ENCODE data around the gene KIAA1958. TPM values are rescaled to one million over a fixed set of nuclear protein-coding genes. Genes with fewer than 3 reads are reported as not detected.
A peak's percentile ranks its signal among the peaks of the same experiment; 100 is the strongest.

The KIAA1958 gene
- total RNA-seq, 4 donors from 2014 or later: 4.6 to 22.0 (median 9.2) TPM

DNA sequence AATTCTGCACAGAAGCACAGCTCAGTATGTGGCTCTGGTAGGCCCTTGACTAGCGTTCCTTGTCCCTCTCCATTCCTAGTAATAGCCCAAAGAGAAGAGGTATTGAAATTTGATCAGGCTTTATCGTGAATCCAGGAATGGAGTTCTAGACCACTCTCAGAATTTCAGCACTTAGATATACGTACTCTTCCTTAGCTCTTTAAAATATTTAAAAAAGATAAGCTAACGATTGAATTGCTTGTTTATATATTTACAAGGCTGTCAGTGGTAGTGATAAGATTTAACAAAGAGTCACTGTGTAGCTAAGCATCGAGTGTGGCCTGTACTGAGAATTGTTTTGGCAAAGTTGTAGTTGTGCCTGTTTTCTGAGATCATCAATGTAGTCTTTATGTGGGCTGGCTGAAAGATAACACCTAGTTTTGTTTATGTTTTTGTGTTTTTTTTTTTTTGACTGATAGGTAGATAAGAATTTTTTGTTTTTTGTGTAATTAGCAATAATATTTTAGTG is 2.5 kb downstream of the KIAA1958 start:
- intact Hi-C loops (cut with DNase I; ENCODE audit: low total_unique reads): no loop called here
- H3K36me3 ChIP-seq: no peaks in the 10 kb centered on the region
- TF ChIP-seq POLR2A (IDR thresholded peaks at IDR 0.05): no peak
- TF ChIP-seq, protein P1, sequence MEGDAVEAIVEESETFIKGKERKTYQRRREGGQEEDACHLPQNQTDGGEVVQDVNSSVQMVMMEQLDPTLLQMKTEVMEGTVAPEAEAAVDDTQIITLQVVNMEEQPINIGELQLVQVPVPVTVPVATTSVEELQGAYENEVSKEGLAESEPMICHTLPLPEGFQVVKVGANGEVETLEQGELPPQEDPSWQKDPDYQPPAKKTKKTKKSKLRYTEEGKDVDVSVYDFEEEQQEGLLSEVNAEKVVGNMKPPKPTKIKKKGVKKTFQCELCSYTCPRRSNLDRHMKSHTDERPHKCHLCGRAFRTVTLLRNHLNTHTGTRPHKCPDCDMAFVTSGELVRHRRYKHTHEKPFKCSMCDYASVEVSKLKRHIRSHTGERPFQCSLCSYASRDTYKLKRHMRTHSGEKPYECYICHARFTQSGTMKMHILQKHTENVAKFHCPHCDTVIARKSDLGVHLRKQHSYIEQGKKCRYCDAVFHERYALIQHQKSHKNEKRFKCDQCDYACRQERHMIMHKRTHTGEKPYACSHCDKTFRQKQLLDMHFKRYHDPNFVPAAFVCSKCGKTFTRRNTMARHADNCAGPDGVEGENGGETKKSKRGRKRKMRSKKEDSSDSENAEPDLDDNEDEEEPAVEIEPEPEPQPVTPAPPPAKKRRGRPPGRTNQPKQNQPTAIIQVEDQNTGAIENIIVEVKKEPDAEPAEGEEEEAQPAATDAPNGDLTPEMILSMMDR (IDR thresholded peaks at IDR 0.05): no peak
- DNase-seq: no peak
- H3K27me3 ChIP-seq: no peaks in the 10 kb centered on the region
- no peak overlapping the region for H3K4me3 ChIP-seq
- peaks cover 0 to 4% of the 10 kb centered on the region in 2 donors for H3K9me3 ChIP-seq
- H3K4me1 ChIP-seq: peaks cover 0 to 14% of the 10 kb centered on the region in 2 donors
- H3K27ac ChIP-seq: peak overlapping the region in 1 of 2 donors; percentile 30

DNA sequence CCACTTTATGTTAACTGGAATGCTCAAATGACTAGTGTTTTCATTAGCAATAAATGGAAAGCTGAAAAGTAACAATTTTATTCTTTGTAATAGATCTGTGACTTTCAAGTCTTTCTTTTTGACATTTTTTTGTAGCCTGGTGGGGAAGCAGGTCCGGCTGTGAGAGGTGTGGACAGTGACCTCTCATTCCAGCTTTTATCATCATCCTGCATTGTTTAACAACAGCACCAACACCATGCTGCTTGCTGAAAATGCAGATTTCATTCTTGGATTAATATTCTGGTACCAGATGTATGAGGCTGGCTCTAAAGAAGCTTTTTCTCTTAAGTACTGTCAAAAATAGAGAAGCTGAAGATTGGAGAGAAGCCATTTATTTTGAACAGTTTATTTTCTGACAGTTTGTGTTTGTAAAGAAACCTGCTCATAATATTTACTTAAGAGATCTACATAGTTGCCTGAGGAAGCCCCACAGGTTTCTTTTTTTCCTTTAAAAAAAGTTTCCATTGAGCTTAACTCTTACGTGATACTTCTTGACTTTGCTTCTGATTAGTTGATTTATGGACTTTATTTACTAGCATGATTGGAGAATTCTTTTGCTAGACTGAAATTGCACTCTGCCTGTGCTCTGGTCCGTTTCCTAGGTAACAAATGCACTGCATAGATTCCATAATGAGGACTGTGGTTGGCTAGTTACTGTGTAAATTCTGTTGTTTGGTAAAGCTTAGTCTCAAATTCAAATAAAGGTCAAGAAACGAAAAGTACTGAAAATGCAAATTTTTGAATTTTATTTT is 3.4 kb downstream of the KIAA1958 start:
- peak overlapping the region in 1 of 2 donors; percentile 30 for H3K27ac ChIP-seq
- H3K9me3 ChIP-seq: peaks cover 0 to 11% of the 10 kb centered on the region in 2 donors

DNA sequence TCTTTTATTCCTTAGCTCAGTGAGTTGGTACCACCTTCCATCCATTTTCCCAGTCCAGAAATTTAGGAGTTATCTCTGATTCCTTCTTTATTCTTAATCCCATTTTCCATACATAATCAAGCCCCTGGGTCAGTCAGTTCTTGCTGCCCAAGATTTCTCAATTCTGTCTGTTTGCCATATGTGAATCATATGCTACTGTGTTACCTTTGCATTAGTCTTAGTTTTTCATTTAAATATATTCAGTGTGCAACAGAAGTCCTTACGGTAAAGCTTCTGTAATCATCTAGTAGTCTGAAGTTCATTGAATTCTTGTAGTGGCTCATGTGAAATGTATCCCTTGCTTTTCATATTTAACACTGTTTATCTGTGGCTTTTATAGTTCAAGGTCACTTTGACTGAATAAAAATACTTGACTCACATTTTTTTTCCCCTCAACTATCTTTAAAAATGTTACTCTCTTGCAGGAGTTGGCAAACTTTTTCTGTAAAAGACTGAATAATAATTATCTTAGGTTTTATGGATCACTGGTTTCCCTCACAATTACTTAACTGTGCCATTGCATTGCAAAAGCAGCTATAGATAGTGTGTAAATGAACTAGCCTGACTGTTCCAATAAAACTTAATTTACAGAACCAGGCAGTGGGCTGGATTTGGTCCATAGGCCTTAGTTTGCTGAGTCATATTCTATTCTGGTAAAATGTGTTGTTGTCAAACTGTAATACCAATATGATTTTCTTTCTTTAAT is 6.9 kb downstream of the KIAA1958 start:
- Histone ChIP-seq H3K9me3 (peaks cover 0 to 11% of the 10 kb centered on the region in 2 donors), H3K4me1 (peaks cover 0 to 5% of the 10 kb centered on the region in 2 donors), H3K4me3 (no peak overlapping the region), H3K27ac (peak overlapping the region in 1 of 2 donors; percentile 56), H3K27me3 (no peaks in the 10 kb centered on the region), H3K36me3 (no peaks in the 10 kb centered on the region)
- intact Hi-C loops (cut with DNase I; ENCODE audit: low total_unique reads): no loop called here
- TF ChIP-seq, protein P1 (IDR thresholded peaks at IDR 0.05): no peak
- no peak for TF ChIP-seq POLR2A (IDR thresholded peaks at IDR 0.05)
- peak in 1 of 2 donors; percentile 30 for DNase-seq

More for the DNA sequence above, 3.4 kb downstream of the KIAA1958 start:
- Histone ChIP-seq H3K4me3 (no peak overlapping the region), H3K27me3 (no peaks in the 10 kb centered on the region), H3K4me1 (peaks cover 0 to 14% of the 10 kb centered on the region in 2 donors), H3K36me3 (no peaks in the 10 kb centered on the region)
- intact Hi-C loops (cut with DNase I; ENCODE audit: low total_unique reads): no loop called here
- DNase-seq: no peak
- TF ChIP-seq, protein P1 (IDR thresholded peaks at IDR 0.05): no peak
- no peak for TF ChIP-seq POLR2A (IDR thresholded peaks at IDR 0.05)

DNA sequence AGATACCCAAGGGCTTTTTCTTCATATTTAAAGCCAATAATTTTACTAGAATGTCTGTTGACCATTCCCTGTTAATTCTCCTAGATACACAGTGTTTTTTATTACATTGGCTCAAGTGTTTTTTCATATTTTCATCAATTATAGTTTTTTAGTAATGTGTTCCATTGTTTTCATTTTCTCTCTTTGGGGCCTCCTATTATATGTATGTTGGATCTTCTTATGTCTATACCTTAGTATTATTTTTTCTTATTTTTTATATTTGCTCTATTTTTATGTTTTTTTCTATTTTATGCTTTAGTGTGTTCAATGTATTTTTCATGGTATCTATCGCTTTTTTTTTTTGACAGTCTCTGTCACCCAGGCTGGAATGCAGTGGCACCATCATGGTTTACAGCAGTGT is 7.5 kb downstream of the KIAA1958 start:
- Histone ChIP-seq H3K27me3 (no peaks in the 10 kb centered on the region), H3K9me3 (peaks cover 0 to 11% of the 10 kb centered on the region in 2 donors), H3K4me1 (no peaks in the 10 kb centered on the region), H3K4me3 (no peak overlapping the region), H3K36me3 (no peaks in the 10 kb centered on the region), H3K27ac (peak overlapping the region in 1 of 2 donors; percentile 52)
- no peak for TF ChIP-seq POLR2A (IDR thresholded peaks at IDR 0.05)
- intact Hi-C loops (cut with DNase I; ENCODE audit: low total_unique reads): no loop called here
- no peak for DNase-seq

DNA sequence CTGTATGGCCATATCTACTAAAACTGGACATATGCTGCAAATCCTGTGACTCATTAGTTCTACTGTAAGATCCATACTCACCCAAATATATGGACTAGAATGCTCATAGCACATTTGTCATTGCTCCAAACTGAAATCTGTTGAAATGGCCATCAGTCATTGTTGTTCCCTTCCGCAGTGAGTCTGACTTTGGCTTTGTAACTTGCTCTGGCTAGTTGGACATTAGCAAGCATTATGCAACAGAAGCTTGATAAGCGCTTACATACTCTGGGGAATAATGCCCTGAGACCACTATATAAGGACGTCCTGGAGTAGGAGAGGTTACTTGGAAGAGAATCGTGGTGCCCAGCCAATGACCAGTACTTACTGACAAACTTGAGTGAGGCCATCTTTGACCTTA is 9.0 kb downstream of the KIAA1958 start:
- H3K4me3 ChIP-seq: no peak overlapping the region
- DNase-seq: no peak
- TF ChIP-seq POLR2A (IDR thresholded peaks at IDR 0.05): no peak
- TF ChIP-seq, protein P1 (IDR thresholded peaks at IDR 0.05): no peak
- H3K9me3 ChIP-seq: peaks cover 0 to 11% of the 10 kb centered on the region in 2 donors
- no peaks in the 10 kb centered on the region for H3K36me3 ChIP-seq
- H3K27me3 ChIP-seq: no peaks in the 10 kb centered on the region
- intact Hi-C loops (cut with DNase I; ENCODE audit: low total_unique reads): no loop called here
- no peak overlapping the region for H3K27ac ChIP-seq
- no peaks in the 10 kb centered on the region for H3K4me1 ChIP-seq
